Suprapubic skin (tissue), 4 donors: ENCODE measurements around the gene CTBS. TPM values are rescaled to one million over a fixed set of nuclear protein-coding genes. Genes with fewer than 3 reads are reported as not detected.

Source experiments
- DNase-seq, 2 donors: peaks; one replicate each; pipeline ENCODE4 v3.0.0-alpha.2; 2019; ENCODE audit warnings: low spot score in 2 of 2
- H3K27ac ChIP-seq: fragments of 200-600 bp; sonication (generic); one replicate; pipeline ENCODE4 v1.5.1; 2019
- H3K27me3 ChIP-seq: fragments of 200-600 bp; sonication (generic); one replicate; pipeline ENCODE4 v1.5.1; 2019
- H3K36me3 ChIP-seq: fragments of 200-600 bp; sonication (generic); one replicate; pipeline ENCODE4 v1.5.1; 2019
- H3K4me1 ChIP-seq: fragments of 200-600 bp; sonication (generic); one replicate; pipeline ENCODE4 v1.5.1; 2019
- H3K4me3 ChIP-seq: fragments of 200-600 bp; sonication (generic); one replicate; pipeline ENCODE4 v1.5.1; 2019; ENCODE audit warnings: mild to moderate bottlenecking
- H3K9me3 ChIP-seq: fragments of 200-600 bp; sonication (generic); one replicate; pipeline ENCODE4 v1.5.1; 2019
- CTCF ChIP-seq, 2 donors: fragments of 200-600 bp in 1 of 2; fragments of 450-650 bp in 1 of 2; sonication (generic) in 1 of 2; IDR thresholded peaks; one replicate each; pipeline ENCODE4 v1.5.1; 2016 to 2019; ENCODE audit warnings: antibody characterized with exemption in 2 of 2, mild to moderate bottlenecking in 1 of 2, moderate library complexity in 1 of 2
- EP300 ChIP-seq: sonication (generic); formaldehyde crosslinking; IDR thresholded peaks from one replicate; pipeline ENCODE4 v1.6.1; 2017; ENCODE audit warnings: antibody characterized with exemption
- POLR2A ChIP-seq, 2 donors: fragments of 450-650 bp; IDR thresholded peaks; one replicate each; pipeline ENCODE4 v1.6.1; 2017; ENCODE audit warnings: antibody characterized with exemption in 2 of 2, mild to moderate bottlenecking in 2 of 2, moderate library complexity in 2 of 2
- POLR2AphosphoS5 ChIP-seq, 3 donors: sonication (generic); formaldehyde crosslinking; IDR thresholded peaks; one replicate each; pipeline ENCODE4 v1.6.1; 2017; ENCODE audit warnings: antibody characterized with exemption in 3 of 3
- WGBS: methylation state at CpG from one replicate; pipeline ENCODE4 v1.1.5; 2018; 5-methylcytosine and 5-hydroxymethylcytosine counted together
- total RNA-seq, 4 donors: library from RNA; depleted of rRNA; stranded (reverse); fragments of >200 nt; gene quantifications; one replicate each; pipeline ENCODE4 v1.1.0, GENCODE V29; 2016

CTBS gene
- total RNA-seq, 4 donors from 2014 or later, result 13.4 to 17.9 (median 15.3) TPM

- 20% methylated on average over 22 of the region's 26 CpGs for WGBS
- peaks cover 7% of the 10 kb centered on the region for H3K9me3 ChIP-seq
- TF ChIP-seq POLR2AphosphoS5 (IDR thresholded peaks at IDR 0.05), result no peak
- TF ChIP-seq CTCF (IDR thresholded peaks at IDR 0.05), result no peak
- TF ChIP-seq EP300, result no peak
- no peak for TF ChIP-seq POLR2A (IDR thresholded peaks at IDR 0.05)
- no peaks in the 10 kb centered on the region for H3K27me3 ChIP-seq
- peak overlapping the region; percentile 98 for H3K27ac ChIP-seq
- no peak for DNase-seq
- no peaks in the 10 kb centered on the region for H3K36me3 ChIP-seq
- H3K4me1 ChIP-seq, result peaks cover 33% of the 10 kb centered on the region
- peak overlapping the region; percentile 88 for H3K4me3 ChIP-seq
Observed at GRCh38 chr1:84506729-84507453, 67.3 kb downstream of the CTBS start.

DNA sequence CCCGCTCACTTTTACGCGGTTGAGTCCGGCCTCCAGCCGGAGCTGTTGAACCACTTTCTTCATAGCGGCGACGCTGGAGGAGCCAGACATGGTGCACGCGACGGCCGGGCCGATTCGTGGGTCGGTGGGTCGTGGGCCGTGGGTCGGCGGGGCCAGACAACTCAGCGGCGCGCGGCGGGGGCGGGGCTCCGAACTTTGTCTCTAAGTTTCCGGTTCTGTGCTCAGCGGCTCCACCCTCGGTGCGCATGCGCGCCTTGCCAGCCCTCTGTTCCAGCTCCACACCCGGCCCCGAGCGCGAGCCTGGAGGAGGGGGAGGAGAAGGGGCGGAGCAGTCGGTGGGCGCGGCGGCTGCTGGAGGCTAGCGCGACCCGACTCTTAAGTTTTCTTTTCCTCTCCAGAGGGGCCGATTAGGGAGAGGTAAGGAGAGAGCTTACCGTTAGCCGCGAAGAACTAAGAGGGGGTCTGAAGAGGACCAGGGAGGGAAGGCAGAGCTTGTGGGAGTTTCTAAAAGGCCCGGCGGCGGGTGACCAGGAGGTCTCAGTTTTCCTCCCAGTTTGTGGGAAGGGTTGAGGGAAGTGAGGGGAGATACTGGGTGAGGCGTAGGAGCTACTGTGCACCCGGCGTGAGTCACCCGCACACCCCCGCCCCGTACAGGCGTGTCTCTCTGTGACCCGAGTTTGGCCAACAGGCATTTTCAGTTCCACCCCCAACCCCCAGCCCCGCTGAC is 68.1 kb downstream of the CTBS start, which contains the start of the genes GNG5 and SPATA1:
GNG5 (minus strand) TSS at position 580 of the 727 bp plus-strand sequence; CDS start at position 90, 490 bp downstream.
SPATA1 (plus strand) TSS at position 385 of the 727 bp plus-strand sequence. CDS start 9,974 bp downstream, outside the sequence.
- WGBS, result 0% methylated on average over 49 of the region's 60 CpGs
- Histone ChIP-seq H3K4me3 (peak within 1 kb of the TSS; percentile 88), H3K27ac (peak within 1 kb of the TSS; percentile 98), H3K4me1 (peaks cover 38% of the 10 kb centered on the region), H3K9me3 (peaks cover 7% of the 10 kb centered on the region), H3K36me3 (no peaks in the 10 kb centered on the region), H3K27me3 (no peaks in the 10 kb centered on the region)
- DNase-seq, result peak; percentile 99
- TF ChIP-seq POLR2AphosphoS5 (IDR thresholded peaks at IDR 0.05) (peak in 2 of 3 donors; percentile 28 to 37), POLR2A (IDR thresholded peaks at IDR 0.05) (peak; percentile 30 to 73), CTCF (IDR thresholded peaks at IDR 0.05) (no peak)

DNA sequence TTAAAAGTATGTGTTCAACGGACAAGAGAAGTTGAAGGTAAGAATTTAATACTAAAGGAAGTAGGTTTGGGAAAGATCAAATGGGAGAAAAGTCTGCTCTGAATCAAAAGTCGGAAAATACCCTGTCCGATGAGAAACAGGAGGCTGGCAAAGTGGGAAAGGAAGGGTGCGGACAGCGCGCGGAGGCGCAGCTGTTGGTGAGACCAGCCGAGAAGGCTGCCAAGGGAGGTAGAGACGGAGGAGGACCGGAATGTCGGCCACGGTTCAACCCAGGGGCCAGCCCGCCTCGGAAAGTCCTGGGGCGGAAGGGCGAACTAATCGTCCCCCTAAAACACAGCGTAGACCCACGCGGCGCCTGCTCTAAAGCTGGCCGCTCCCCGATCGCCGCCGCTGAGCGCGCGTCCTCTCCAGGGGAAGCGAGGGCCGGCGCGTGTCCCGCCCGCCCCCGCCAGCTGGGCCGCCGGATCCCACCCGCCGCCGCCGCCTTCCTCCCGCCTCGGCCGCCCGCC is 68.7 kb downstream of the CTBS start:
- Histone ChIP-seq H3K27ac (peak overlapping the region; percentile 98), H3K27me3 (no peaks in the 10 kb centered on the region), H3K4me1 (peaks cover 44% of the 10 kb centered on the region), H3K36me3 (no peaks in the 10 kb centered on the region), H3K9me3 (peaks cover 7% of the 10 kb centered on the region), H3K4me3 (peak overlapping the region; percentile 88)
- peak in 1 of 2 donors; percentile 85 for DNase-seq
- under 1% methylated on average over 21 of the region's 47 CpGs for WGBS
- TF ChIP-seq POLR2AphosphoS5 (IDR thresholded peaks at IDR 0.05) (peak in 2 of 3 donors; percentile 7 to 44), CTCF (IDR thresholded peaks at IDR 0.05) (no peak)

GRCh38 chr1:84504580-84505492 is 69.4 kb downstream of the CTBS start:
- H3K27me3 ChIP-seq, result no peaks in the 10 kb centered on the region
- H3K27ac ChIP-seq, result peak overlapping the region; percentile 98
- peaks cover 6% of the 10 kb centered on the region for H3K9me3 ChIP-seq
- H3K4me1 ChIP-seq, result peaks cover 51% of the 10 kb centered on the region
- no peak for DNase-seq
- peak overlapping the region; percentile 88 for H3K4me3 ChIP-seq
- WGBS, result 4% methylated on average over 17 of the region's 17 CpGs
- peaks cover 6% of the 10 kb centered on the region for H3K36me3 ChIP-seq
- no peak for TF ChIP-seq CTCF (IDR thresholded peaks at IDR 0.05)
- no peak for TF ChIP-seq POLR2A (IDR thresholded peaks at IDR 0.05)
- TF ChIP-seq EP300, result no peak
- no peak for TF ChIP-seq POLR2AphosphoS5 (IDR thresholded peaks at IDR 0.05)
